GM12878 (cell line): ENCODE results near the gene KDM3B. TPM values are rescaled to one million over a fixed set of nuclear protein-coding genes. Genes with fewer than 3 reads are reported as not detected.
"Not testable (repeated sequence)": the region's sequence is repeated elsewhere in the genome, so short reads cannot be mapped to it uniquely, and the experiment has no call there.

Experiments
- ATAC-seq: fragments of 200-7000 bp; cut with Tn5 transposase; 3 replicates; pipeline ENCODE4 v1.9.1; 2020; ENCODE audit warnings: mild to moderate bottlenecking, moderate library complexity
- BruUV-seq: library from RNA; stranded (reverse); fragments of 400-500 nt; replicated peaks from 2 replicates; lab custom pipeline; 2021; lab: Mats Ljungman, UMichigan
- CTCF ChIA-PET: fragments of 300-600 bp; sonication (Branson Sonifier 250); formaldehyde crosslinking; extraction: SDS; loops from one replicate; lab custom pipeline; 2021; ENCODE audit warnings: inconsistent platforms; lab: Yijun Ruan, JAX
- POLR2A ChIA-PET: fragments of 350-600 bp; formaldehyde crosslinking; extraction: SDS; loops from one replicate; lab custom pipeline; 2021; ENCODE audit warnings: inconsistent platforms; lab: Charles Lee
- RAD21 ChIA-PET: fragments of 300-600 bp; sonication (Branson Sonifier 250); formaldehyde crosslinking; loops from one replicate; lab custom pipeline; 2023; ENCODE audit warnings: antibody characterized with exemption; ENCODE audit not compliant: unreplicated experiment; lab: Charles Lee
- SMC1A ChIA-PET: fragments of 300-600 bp; sonication (Branson Sonifier 250); formaldehyde crosslinking; loops from one replicate; lab custom pipeline; 2023; ENCODE audit not compliant: unreplicated experiment, uncharacterized antibody; lab: Charles Lee
- DNase-seq: peaks from one replicate; pipeline ENCODE4 v3.0.0-alpha.2; 2011; ENCODE audit warnings: low read depth, low spot score
- FAIRE-seq: peaks from 3 replicates; lab custom pipeline; 2011; peaks lifted over from hg19 to GRCh38; lab: Jason Lieb, UNC
- H2AFZ ChIP-seq: 2 replicates; pipeline ENCODE4 v1.6.0; 2011; ENCODE audit warnings: low read depth, low read length, control low read depth; ENCODE audit not compliant: control insufficient read depth
- H3K27ac ChIP-seq: 2 replicates; pipeline ENCODE4 v1.5.1; 2011; ENCODE audit warnings: control low read depth; ENCODE audit not compliant: control insufficient read depth, insufficient read depth
- H3K27me3 ChIP-seq, 2 experiments: replicated peaks in 1 of 2; 2 replicates each; pipeline versions ENCODE4 v1.6.0 to v1.6.1; 2011; ENCODE audit warnings: low read length in 1 of 2; ENCODE audit not compliant: control insufficient read depth in 2 of 2, insufficient read depth in 2 of 2
- H3K36me3 ChIP-seq, 2 experiments: 2 replicates each; pipeline ENCODE4 v1.5.1; 2011; ENCODE audit warnings: low read length in 1 of 2; ENCODE audit not compliant: control insufficient read depth in 2 of 2, insufficient read depth in 2 of 2
- H3K4me1 ChIP-seq: 2 replicates; pipeline ENCODE4 v1.6.1; 2011; ENCODE audit warnings: mild to moderate bottlenecking, low read length, moderate library complexity, mixed read lengths; ENCODE audit not compliant: control insufficient read depth, insufficient read depth
- H3K4me2 ChIP-seq: 2 replicates; pipeline ENCODE4 v1.6.0; 2011; ENCODE audit warnings: control low read depth; ENCODE audit not compliant: control insufficient read depth, insufficient read depth
- H3K4me3 ChIP-seq: fragments of 200-600 bp; sonication (generic); 2 replicates; pipeline ENCODE4 v1.5.1; 2016
- H3K79me2 ChIP-seq: 2 replicates; pipeline ENCODE4 v1.6.0; 2011; ENCODE audit warnings: low read length; ENCODE audit not compliant: control insufficient read depth, insufficient read depth
- H3K9ac ChIP-seq: 2 replicates; pipeline ENCODE4 v1.8.0; 2011; ENCODE audit warnings: low read length, control low read depth, mixed read lengths; ENCODE audit not compliant: control insufficient read depth, insufficient read depth
- H3K9me3 ChIP-seq: replicated peaks from 3 replicates; pipeline ENCODE4 v1.5.1; 2011; ENCODE audit warnings: mild to moderate bottlenecking, low read length; ENCODE audit not compliant: control insufficient read depth, insufficient read depth
- H4K20me1 ChIP-seq: 2 replicates; pipeline ENCODE4 v1.6.0; 2011; ENCODE audit not compliant: control insufficient read depth, insufficient read depth
- WGBS: methylation state at CpG from one replicate; pipeline ENCODE4 v1.1.6; 2016; ENCODE audit warnings: low lambda C conversion rate; ENCODE audit not compliant: insufficient replicate concordance, insufficient coverage; ENCODE audit errors: missing lambda C conversion rate; 5-methylcytosine and 5-hydroxymethylcytosine counted together
- in situ Hi-C: fragments of 300-500 bp; cut with MboI; formaldehyde crosslinking; loops from 9 replicates; pipeline ENCODE4 v1.14.3; 2018; ENCODE audit warnings: mixed read lengths
- intact Hi-C: fragments of 100-400 bp; cut with micrococcal nuclease; formaldehyde crosslinking; loops from one replicate; pipeline ENCODE4 v1.14.2; 2022; ENCODE audit not compliant: unreplicated experiment
- polyA plus RNA-seq, 11 experiments: library from polyadenylated mRNA; depleted of rRNA in 4 of 11; unstranded in 6 of 11; stranded (reverse) in 5 of 11; fragments of >200 nt; fragmentation: Nextera tagmentation in 4 of 11; fragmentation: Illumina TruSeq in 1 of 11; extraction: Ambion mirVana in 4 of 11; extraction: Trizol in 1 of 11; gene quantifications; 1 replicate in 1 of 11; 2 replicates in 10 of 11; pipeline versions ENCODE4 v1.2.1 to v1.2.3, GENCODE V29; 2011 to 2016; ENCODE audit warnings: inconsistent platforms in 2 of 11, missing spikeins in 2 of 11, low read depth in 1 of 11
- total RNA-seq, 4 experiments: library from RNA; depleted of rRNA in 3 of 4; stranded (reverse); fragments of >200 nt in 3 of 4; fragmentation: Illumina TruSeq in 1 of 4; extraction: Trizol in 1 of 4; gene quantifications; 2 replicates each; pipeline versions ENCODE4 v1.2.1 to v1.2.3, GENCODE V29; 2013 to 2021
- TF ChIP-seq, protein P1 (sequence below): fragments of 450-650 bp; IDR thresholded peaks from 2 replicates; pipeline ENCODE4 v1.6.1; 2017; ENCODE audit warnings: mild to moderate bottlenecking, moderate library complexity

Gene KDM3B
- total and polyA plus RNA-seq, 10 of the 15 experiments (the other 5 are each of a cell fraction or from before 2014, with no cell fraction given), result 8.5 to 45.7 (median 29.0) TPM

DNA sequence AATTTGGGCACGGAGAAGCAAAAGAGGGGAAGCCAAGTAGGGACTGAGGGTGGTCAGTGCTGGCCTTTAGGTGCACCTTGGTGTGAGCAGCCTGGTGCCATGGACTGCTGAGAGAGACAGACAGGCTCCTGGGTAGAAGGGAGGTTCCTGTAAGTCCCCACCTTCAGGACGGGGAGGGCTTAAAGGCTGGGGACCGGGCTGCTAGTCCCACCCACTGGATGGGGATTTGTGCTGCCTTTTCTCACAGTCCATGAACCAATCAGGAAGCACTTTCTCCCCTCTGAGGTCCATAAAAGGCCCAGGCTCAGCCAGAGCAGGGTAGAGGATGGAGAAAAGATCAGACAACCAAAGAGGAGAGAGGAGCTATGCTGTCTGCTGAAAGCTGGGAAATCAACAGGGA lies 36.1 kb upstream of the KDM3B start (continued):
- TF ChIP-seq, protein P1, sequence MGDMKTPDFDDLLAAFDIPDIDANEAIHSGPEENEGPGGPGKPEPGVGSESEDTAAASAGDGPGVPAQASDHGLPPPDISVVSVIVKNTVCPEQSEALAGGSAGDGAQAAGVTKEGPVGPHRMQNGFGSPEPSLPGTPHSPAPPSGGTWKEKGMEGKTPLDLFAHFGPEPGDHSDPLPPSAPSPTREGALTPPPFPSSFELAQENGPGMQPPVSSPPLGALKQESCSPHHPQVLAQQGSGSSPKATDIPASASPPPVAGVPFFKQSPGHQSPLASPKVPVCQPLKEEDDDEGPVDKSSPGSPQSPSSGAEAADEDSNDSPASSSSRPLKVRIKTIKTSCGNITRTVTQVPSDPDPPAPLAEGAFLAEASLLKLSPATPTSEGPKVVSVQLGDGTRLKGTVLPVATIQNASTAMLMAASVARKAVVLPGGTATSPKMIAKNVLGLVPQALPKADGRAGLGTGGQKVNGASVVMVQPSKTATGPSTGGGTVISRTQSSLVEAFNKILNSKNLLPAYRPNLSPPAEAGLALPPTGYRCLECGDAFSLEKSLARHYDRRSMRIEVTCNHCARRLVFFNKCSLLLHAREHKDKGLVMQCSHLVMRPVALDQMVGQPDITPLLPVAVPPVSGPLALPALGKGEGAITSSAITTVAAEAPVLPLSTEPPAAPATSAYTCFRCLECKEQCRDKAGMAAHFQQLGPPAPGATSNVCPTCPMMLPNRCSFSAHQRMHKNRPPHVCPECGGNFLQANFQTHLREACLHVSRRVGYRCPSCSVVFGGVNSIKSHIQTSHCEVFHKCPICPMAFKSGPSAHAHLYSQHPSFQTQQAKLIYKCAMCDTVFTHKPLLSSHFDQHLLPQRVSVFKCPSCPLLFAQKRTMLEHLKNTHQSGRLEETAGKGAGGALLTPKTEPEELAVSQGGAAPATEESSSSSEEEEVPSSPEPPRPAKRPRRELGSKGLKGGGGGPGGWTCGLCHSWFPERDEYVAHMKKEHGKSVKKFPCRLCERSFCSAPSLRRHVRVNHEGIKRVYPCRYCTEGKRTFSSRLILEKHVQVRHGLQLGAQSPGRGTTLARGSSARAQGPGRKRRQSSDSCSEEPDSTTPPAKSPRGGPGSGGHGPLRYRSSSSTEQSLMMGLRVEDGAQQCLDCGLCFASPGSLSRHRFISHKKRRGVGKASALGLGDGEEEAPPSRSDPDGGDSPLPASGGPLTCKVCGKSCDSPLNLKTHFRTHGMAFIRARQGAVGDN, result no peak

DNA sequence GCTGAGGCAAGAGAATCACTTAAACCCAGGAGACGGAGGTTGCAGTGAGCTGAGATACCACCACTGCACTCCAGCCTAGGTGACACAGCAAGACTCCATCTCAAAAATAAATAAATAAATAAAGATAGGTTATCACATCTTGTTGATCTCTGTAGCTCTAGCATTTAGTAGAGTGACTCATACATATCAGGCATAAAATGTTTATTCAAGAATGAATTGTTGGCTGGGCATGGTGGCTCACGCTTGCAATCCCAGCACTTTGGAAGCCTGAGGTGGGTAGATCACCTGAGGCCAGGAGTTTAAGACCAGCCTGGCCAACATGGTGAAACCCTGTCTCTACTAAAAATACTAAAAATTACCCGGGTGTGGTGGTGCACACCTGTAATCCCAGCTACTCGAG lies 34.3 kb upstream of the KDM3B start:
- ATAC-seq, RAD21 ChIA-PET, intact Hi-C loops, BruUV-seq, H3K9ac ChIP-seq, H3K27ac ChIP-seq, H3K9me3 ChIP-seq, in situ Hi-C loops, H3K36me3 ChIP-seq, H3K27me3 ChIP-seq, H3K4me1 ChIP-seq, DNase-seq, H4K20me1 ChIP-seq, H2AFZ ChIP-seq, FAIRE-seq, H3K4me3 ChIP-seq, H3K4me2 ChIP-seq, H3K79me2 ChIP-seq: not testable (repeated sequence)
- WGBS, result 89% methylated on average over 4 of the region's 4 CpGs
- SMC1A ChIA-PET, result interaction anchor here (1.6 kb wide), 1 partner anchor 9 kb away, joined by 4 read pairs; no protein-coding TSS in a partner anchor
- POLR2A ChIA-PET, result interaction anchor here (0.6 to 0.7 kb wide), 2 partner anchors 27 to 174 kb away, joined by 5 read pairs; no protein-coding TSS in a partner anchor
- CTCF ChIA-PET, result interaction anchor here (1.0 kb wide), 1 partner anchor 17 kb away, joined by 4 read pairs; no protein-coding TSS in a partner anchor
